DND-41 (cell line): ENCODE measurements around the gene TPD52L1.

Experiments
- EZH2 ChIP-seq: IDR thresholded peaks from 3 replicates; pipeline ENCODE4 v1.6.1; 2012; ENCODE audit warnings: borderline replicate concordance, low read depth, mild to moderate bottlenecking, moderate library complexity, low read length, inconsistent platforms; ENCODE audit not compliant: severe bottlenecking
- TF ChIP-seq, protein P1 (sequence below): IDR thresholded peaks from 2 replicates; pipeline ENCODE4 v1.5.1; 2012; ENCODE audit warnings: borderline replicate concordance, low read length, moderate library complexity, mild to moderate bottlenecking; ENCODE audit not compliant: poor library complexity, severe bottlenecking; ENCODE audit errors: extremely low read depth

DNA sequence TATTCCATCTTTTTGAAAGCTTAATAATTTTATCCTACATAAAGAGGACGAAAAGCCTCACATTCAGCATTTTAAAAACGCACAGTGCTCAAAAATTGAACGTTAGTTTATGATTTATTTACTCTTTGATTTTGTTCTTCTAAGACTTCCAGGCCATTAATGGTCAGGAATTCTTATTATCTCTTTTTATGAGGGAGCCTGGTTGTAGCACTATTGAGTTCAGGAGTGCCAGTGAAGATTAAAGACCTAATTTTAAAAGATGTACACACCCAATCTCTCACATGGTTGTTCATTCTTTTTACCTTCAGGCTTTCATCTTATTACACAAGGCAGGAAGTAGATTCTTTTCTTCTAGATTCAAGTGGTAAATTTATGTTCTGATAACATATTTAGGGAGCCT is 79.6 kb downstream of the TPD52L1 start:
- TF ChIP-seq, protein P1, sequence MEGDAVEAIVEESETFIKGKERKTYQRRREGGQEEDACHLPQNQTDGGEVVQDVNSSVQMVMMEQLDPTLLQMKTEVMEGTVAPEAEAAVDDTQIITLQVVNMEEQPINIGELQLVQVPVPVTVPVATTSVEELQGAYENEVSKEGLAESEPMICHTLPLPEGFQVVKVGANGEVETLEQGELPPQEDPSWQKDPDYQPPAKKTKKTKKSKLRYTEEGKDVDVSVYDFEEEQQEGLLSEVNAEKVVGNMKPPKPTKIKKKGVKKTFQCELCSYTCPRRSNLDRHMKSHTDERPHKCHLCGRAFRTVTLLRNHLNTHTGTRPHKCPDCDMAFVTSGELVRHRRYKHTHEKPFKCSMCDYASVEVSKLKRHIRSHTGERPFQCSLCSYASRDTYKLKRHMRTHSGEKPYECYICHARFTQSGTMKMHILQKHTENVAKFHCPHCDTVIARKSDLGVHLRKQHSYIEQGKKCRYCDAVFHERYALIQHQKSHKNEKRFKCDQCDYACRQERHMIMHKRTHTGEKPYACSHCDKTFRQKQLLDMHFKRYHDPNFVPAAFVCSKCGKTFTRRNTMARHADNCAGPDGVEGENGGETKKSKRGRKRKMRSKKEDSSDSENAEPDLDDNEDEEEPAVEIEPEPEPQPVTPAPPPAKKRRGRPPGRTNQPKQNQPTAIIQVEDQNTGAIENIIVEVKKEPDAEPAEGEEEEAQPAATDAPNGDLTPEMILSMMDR: no peak
- TF ChIP-seq EZH2: no peak
